ENCODE measurements around the gene PNKD.

The PNKD gene

GRCh38 chr2:218285604-218286003 is 15.3 kb downstream of the PNKD start:
- no peak overlapping the region for H3K27ac ChIP-seq (ENCODE audit: low read depth, low read length)
- no peaks in the 10 kb centered on the region for H3K36me3 ChIP-seq (ENCODE audit: low read length)
- H3K4me3 ChIP-seq (ENCODE audit: insufficient read depth, low read length, poor library complexity, severe bottlenecking) = no peak overlapping the region
- H3K27me3 ChIP-seq (ENCODE audit: low read length) = no peaks in the 10 kb centered on the region
- H3K9ac ChIP-seq (ENCODE audit: low read length) = no peak overlapping the region
- no peaks in the 10 kb centered on the region for H3K9me3 ChIP-seq (ENCODE audit: insufficient read depth, low read length)
- no peaks in the 10 kb centered on the region for H3F3A ChIP-seq (ENCODE audit: insufficient read depth)
- H3K4me2 ChIP-seq (ENCODE audit: low read depth, low read length, poor library complexity, severe bottlenecking) = no peak overlapping the region
- no peaks in the 10 kb centered on the region for H3K9me2 ChIP-seq (replicated peaks; ENCODE audit: insufficient read depth, low read length)
- no peaks in the 10 kb centered on the region for H3K79me2 ChIP-seq (ENCODE audit: insufficient read depth, low read length)
- TF ChIP-seq EZH2phosphoT487 (conservative IDR thresholded peaks at IDR 0.05; ENCODE audit: low read length) = no peak
- no peaks in the 10 kb centered on the region for H4K20me1 ChIP-seq (ENCODE audit: low read depth, low read length)
- H2AFZ ChIP-seq (ENCODE audit: low read depth, low read length, severe bottlenecking) = no peak overlapping the region

DNA sequence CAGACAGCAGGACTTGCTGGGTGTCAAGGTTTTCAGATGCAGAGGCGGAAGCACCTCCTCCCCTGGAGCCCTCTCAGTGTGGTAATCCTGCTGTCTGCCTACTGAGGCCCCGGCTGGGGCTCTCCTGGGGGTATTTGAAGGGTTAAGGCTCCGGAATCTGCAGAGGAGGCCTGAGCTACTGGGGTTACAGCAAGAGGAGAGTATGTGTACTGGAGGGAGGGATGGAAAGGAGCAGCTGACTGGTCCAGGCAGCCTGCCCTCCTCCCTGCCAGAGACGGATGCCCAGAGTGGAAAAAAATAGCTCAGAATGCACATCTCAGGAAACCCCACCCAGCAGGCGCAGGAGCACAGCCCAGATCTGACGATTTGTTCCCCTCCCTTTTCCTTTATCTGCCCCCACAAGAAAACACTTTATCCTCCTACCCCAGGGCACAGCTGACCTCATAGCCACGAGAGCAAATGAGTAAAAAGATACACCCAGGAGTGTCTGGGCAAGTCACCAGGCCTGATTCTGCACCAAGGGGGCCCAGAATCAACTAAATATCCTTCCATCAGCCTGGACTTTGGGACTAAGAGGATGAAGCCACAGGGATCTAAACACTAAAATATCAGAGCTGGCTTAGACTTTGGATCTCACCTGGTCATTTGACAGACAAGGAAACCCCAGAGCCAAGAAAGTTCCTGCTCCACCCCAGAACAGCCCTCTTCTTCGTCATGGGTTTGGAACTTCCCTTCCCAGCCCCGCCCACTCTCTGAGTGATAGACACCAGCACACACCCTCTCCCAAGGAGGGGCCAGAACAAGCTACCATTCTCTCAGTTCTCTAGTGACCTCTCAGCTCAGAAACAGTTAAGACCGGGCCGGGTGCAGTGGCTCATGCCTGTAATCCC is 16.5 kb downstream of the PNKD start:
- Histone ChIP-seq H3K27me3 (ENCODE audit: low read length) (no peaks in the 10 kb centered on the region), H4K20me1 (ENCODE audit: low read depth, low read length) (no peaks in the 10 kb centered on the region), H3K4me3 (ENCODE audit: insufficient read depth, low read length, poor library complexity, severe bottlenecking) (no peak overlapping the region), H3K79me2 (ENCODE audit: insufficient read depth, low read length) (no peaks in the 10 kb centered on the region), H3F3A (ENCODE audit: insufficient read depth) (no peaks in the 10 kb centered on the region), H3K9me2 (replicated peaks; ENCODE audit: insufficient read depth, low read length) (no peaks in the 10 kb centered on the region), H3K27ac (ENCODE audit: low read depth, low read length) (no peak overlapping the region), H3K4me2 (ENCODE audit: low read depth, low read length, poor library complexity, severe bottlenecking) (peak overlapping the region; percentile 29), H3K9me3 (ENCODE audit: insufficient read depth, low read length) (no peaks in the 10 kb centered on the region), H3K36me3 (ENCODE audit: low read length) (no peaks in the 10 kb centered on the region), H2AFZ (ENCODE audit: low read depth, low read length, severe bottlenecking) (no peak overlapping the region), H3K9ac (ENCODE audit: low read length) (peak overlapping the region; percentile 13; the same call in 1 of the 2 replicates)
- no peak for TF ChIP-seq EZH2phosphoT487 (conservative IDR thresholded peaks at IDR 0.05; ENCODE audit: low read length)
- TF ChIP-seq, protein P1, sequence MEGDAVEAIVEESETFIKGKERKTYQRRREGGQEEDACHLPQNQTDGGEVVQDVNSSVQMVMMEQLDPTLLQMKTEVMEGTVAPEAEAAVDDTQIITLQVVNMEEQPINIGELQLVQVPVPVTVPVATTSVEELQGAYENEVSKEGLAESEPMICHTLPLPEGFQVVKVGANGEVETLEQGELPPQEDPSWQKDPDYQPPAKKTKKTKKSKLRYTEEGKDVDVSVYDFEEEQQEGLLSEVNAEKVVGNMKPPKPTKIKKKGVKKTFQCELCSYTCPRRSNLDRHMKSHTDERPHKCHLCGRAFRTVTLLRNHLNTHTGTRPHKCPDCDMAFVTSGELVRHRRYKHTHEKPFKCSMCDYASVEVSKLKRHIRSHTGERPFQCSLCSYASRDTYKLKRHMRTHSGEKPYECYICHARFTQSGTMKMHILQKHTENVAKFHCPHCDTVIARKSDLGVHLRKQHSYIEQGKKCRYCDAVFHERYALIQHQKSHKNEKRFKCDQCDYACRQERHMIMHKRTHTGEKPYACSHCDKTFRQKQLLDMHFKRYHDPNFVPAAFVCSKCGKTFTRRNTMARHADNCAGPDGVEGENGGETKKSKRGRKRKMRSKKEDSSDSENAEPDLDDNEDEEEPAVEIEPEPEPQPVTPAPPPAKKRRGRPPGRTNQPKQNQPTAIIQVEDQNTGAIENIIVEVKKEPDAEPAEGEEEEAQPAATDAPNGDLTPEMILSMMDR (IDR thresholded peaks at IDR 0.05; ENCODE audit: insufficient read depth, low read length, poor library complexity, severe bottlenecking) = no peak

DNA sequence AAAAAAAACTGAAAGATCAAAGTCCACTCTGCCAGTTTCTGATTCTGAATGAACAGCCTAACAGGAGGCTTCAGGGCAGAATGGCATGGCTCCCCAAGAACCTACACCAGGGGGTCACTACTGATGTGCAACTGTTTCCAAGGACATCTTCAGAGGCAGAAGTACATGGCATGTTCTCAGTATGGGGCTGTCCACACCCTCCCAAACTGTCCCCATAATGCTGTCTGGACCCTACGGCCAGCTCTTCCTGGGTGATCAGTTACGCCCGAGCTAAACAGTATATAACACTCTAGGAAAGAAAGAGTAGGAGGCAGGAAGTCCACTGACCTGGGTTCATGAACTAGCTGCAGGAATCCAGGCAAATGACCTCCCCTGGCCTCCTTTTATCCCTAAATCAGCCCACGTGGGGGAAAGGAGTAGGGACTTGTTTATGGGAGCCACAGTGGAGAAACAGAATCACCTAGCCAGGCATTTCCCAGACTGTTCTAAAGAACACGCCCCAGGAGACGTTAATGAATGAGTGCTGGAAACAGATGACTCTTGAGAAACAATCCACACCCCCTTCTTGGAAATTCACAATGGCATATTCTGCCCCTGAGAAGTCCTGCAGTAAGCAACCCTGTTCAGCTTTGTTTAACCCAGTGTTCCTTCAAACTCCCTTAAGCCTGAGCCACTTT is 19.5 kb downstream of the PNKD start:
- Histone ChIP-seq H3K27me3 (ENCODE audit: low read length) (no peaks in the 10 kb centered on the region), H3K27ac (ENCODE audit: low read depth, low read length) (no peak overlapping the region), H3K4me3 (ENCODE audit: insufficient read depth, low read length, poor library complexity, severe bottlenecking) (no peak overlapping the region), H3K9me3 (ENCODE audit: insufficient read depth, low read length) (no peaks in the 10 kb centered on the region), H2AFZ (ENCODE audit: low read depth, low read length, severe bottlenecking) (no peak overlapping the region), H4K20me1 (ENCODE audit: low read depth, low read length) (no peaks in the 10 kb centered on the region), H3K9ac (ENCODE audit: low read length) (no peak overlapping the region), H3K36me3 (ENCODE audit: low read length) (no peaks in the 10 kb centered on the region), H3F3A (ENCODE audit: insufficient read depth) (no peaks in the 10 kb centered on the region), H3K79me2 (ENCODE audit: insufficient read depth, low read length) (no peaks in the 10 kb centered on the region), H3K9me2 (replicated peaks; ENCODE audit: insufficient read depth, low read length) (no peaks in the 10 kb centered on the region), H3K4me2 (ENCODE audit: low read depth, low read length, poor library complexity, severe bottlenecking) (no peak overlapping the region)
- no peak for TF ChIP-seq EZH2phosphoT487 (conservative IDR thresholded peaks at IDR 0.05; ENCODE audit: low read length)
- TF ChIP-seq, protein P1 (IDR thresholded peaks at IDR 0.05; ENCODE audit: insufficient read depth, low read length, poor library complexity, severe bottlenecking) = no peak

Measured in SU-DHL-6 (cell line).